Activated CD8-positive, alpha-beta memory T cell treated with anti-CD3 and anti-CD28 coated beads for 1 hour (primary cell): Measurements from ENCODE around the gene DNMT3B.
"Not testable (repeated sequence)": the region's sequence is repeated elsewhere in the genome, so short reads cannot be mapped to it uniquely, and the experiment has no call there.

Source experiments
- DNase-seq, 2 donors: peaks; one replicate each; pipeline ENCODE4 v3.0.0-alpha.2; 2020; ENCODE audit warnings: low read depth in 1 of 2; ENCODE audit errors: extremely low read depth in 1 of 2

Gene DNMT3B

DNA sequence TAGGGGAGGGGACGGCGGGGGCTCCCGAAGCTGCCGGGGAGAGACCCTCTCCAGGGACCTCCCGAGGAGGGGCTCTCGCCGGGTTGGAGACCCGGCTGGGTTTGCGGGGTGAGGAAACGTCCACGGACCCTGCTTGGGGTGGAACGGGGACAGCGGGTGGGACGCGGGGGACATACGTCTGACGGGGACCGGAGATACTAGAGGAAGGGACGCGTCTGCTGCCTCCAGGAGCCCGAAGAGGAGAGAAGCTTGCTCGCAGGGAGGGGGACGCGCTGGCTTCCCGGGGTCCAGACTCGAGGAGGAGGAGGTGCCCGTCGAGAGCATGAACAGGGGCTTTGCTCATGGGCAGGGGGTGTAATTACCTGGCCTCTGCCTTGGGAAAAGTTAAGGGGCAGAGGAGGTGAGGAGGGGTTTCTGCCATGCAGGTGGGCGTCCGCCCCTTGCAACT, 593 bp downstream of the DNMT3B start:
- no peak for DNase-seq

GRCh38 chr20:32763202-32764004, 1.2 kb downstream of the DNMT3B start:
- DNase-seq, result no peak

- no peak for DNase-seq
These were observed 2.1 kb downstream of the DNMT3B start for GRCh38 chr20:32764005-32764960.

DNA sequence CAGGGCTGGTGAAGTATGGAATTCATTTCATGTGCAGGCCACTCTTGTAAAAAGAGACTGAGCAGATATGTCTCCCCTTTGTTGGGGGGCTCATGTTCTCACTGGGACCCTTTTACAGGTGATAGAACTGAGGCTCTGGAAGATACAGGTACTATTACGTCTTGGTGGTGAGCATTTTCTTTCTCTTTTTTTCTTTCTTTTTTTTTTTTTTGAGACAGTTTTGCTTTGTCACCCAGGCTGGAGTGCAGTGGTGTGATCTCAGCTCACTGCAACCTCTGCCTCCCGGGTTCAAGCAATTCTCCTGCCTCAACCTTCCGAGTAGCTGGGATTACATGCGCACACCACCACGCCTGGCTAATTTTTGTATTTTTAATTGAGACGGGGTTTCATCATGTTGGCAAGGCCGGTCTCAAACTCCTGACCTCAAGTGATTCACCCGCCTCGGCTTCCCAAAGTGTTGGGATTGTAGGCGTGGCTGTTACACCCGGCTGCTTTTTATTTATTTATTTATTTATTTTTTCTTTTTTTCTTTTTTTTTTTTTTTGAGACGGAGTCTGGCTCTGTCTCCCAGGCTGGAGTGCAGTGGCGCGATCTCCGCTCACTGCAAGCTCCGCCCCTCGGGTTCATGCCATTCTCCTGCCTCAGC, 3.2 kb downstream of the DNMT3B start:
- DNase-seq, result not testable (repeated sequence)

DNA sequence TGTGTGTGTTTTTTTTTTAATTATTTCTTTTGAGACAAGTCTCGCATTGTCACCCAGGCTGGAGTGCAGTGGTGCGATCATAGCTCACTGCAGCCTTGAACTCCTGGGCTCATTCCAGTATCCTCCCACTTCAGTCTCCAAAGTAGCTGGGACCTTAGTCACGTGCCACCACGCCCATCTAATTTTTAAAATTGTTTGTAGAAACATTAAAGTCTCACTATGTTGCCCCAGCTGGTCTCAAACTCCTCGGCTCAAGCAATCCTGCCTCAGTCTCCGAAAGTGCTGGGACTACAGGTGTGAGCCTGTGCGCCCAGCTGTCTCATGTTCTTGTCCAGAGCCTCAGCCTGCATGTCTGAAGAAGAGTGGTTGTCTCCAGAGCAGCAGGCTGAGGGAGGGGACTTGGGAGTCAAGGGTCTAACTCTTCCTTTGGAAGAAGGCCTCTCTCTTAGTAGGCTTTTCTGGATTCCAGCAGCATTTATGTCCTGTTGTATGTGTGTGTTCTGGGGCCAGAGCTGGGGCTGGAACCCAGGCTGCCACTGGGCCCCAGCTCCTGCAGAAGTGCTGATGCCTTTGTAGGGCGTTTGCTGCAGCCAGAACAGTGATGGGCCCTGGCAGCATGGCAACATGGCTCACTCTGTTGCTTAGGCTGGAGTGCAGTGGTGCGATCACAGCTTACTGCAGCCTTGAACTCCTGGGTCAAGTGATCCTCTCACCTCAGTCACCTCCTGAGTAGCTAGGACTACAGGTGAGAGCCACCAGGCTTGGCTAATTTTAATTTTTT, 5.4 kb downstream of the DNMT3B start:
- no peak for DNase-seq

DNA sequence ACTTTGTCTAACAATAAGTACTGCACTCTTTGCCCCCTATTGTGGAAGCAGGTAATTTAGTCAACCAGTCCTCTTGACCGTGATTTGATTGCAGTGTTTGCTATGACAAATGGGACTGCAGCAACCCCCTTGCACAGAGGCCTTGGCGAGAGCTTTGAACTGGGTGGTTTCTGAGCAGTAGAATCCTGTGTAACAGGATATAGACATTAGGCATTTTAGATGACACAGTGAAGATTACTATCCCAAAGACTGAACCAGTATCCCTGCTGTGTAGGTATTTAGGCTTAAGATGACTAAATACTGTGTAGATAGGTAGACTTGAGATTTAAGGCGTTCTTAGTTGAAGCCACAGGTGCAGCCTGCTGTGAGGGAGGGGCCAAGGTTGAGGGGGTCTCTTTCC, 9.9 kb downstream of the DNMT3B start:
- DNase-seq, result no peak

DNA sequence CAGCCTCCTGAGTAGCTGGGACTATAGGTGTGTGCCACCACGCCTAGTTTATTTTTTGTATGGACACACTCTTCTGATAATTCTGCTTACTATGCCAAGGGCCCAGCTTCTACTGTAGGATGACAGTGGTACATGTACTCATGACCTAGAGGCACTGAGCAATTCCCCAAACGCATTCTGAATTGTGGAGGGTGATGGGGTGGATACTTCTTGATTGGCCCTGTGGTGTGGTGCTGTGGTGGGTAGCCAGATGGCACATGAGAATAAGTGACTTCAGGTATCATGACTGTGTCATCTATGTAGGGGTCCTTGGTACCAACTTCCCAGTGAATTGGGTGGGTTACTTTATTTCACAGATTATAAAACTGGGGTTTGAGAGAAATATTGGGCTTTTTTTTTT, 11.0 kb downstream of the DNMT3B start:
- no peak for DNase-seq

GRCh38 chr20:32773855-32774254, 11.7 kb downstream of the DNMT3B start:
- no peak for DNase-seq

GRCh38 chr20:32775336-32775991, 13.3 kb downstream of the DNMT3B start:
- DNase-seq, result no peak

DNA sequence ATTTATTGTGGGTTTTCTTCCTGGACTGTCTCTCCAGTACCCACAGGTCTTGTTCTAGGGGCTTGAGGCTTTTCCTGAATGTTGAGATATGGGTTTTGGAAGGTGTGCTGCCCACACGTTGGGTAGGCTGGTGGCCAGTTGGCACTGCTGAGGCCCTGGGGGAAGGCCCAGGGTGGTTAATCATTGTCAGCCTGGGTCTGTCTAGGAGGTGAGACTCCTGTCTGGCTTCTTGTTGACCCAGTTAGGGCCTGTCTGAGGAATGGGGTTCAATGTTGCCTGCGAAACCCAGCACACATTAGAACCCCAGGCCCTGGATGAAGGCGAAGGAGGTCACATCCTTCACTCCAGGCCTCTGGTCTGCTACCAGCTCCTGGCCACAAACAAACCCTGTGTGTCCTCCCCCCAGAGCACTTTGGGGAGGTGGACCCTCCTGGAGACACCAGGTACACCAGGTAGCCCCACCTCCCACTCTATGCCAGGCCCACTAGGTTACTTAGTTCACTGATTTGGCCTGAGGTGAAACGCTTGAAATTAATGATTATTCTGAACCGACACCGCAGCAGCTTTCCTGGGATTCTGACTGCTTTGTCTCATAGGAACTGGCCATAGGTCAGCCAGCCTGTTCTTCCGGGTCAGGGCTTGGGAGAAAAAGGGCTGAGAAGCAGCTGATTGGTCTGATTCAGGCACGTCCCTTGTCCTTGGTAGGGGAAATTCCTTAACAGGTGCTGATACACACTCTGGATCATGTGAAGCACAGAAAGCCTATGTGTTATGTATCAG, 15.2 kb downstream of the DNMT3B start:
- no peak for DNase-seq

DNA sequence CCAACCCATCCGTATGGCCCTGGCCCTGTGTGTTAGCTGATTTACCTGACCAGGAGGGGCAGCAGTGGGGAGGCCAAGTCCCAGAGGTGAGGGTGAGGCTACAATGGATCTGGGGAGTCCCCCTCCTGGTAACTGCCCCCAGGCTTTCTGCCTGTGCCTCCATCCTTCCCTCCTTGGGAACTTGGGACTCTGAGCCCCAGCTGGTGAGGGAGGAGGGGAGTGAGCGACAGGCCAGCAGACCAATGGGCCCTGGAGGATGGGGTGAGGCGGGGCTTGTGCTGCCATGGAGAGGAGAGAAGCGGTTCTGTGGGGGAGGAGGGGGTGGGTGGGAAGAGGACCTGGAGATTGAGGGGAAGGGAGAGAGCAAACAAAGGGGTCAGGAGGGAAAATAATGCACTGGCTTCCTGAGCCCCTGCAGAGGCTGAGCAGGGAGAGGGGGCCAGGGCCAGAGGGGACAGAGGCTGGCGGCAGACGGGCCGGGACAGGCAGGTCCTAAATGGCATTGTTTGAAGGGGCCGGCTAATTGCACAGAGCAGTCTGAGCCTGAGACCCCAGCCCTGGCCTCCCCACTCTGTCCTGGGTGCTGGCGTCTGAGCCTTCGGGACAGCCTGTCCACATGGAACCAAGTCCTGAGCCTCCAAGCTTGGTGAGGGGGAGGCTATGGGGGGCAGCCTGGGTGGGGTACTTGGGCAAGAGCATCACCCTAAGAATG, 17.5 kb downstream of the DNMT3B start:
- DNase-seq, result no peak

DNA sequence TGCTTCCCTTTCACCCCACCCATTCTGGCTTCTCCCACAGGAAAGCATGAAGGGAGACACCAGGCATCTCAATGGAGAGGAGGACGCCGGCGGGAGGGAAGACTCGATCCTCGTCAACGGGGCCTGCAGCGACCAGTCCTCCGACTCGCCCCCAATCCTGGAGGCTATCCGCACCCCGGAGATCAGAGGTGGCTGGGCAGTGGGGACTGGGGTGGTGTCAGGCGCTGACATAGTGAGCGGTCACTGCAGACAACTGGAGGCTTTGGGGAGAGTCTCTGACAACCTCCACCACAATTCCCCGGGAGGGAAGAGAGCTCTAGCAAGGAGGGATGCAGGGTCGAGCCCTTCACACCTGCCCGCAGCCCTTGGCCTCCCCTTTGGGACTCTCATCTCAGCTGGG, 18.1 kb downstream of the DNMT3B start:
- DNase-seq, result no peak

GRCh38 chr20:32780749-32781655, 18.8 kb downstream of the DNMT3B start:
- no peak for DNase-seq

DNA sequence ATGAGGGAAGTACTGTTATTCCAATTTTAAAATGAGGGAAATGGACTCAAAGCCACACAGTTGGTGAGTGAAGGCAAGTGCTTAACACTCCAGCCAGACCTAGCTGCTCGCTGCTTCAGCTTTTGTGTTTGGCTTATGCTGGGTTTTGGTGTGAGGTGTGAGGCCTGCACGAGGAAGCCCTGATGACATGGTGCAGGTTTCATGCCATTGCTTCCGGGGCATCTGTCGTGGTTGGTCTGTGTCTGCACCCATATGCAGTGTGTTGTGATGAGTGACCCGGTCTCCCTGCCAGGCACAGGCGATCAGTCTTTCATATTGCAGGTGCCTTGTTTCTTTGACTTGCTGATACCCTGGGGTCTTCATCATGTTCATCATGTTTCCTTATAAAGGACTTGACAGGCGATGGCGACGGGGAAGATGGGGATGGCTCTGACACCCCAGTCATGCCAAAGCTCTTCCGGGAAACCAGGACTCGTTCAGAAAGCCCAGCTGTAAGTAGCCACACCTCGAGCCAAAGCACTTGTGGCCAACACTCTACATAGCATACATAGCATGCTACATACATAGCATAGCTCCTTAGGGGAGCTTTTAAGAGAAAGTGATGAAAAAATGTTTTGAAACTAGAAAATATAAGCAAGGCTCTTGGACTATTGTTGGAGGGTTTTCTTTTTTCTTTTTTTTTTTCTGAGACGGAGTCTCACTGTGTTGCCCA, 22.3 kb downstream of the DNMT3B start:
- DNase-seq, result no peak

DNA sequence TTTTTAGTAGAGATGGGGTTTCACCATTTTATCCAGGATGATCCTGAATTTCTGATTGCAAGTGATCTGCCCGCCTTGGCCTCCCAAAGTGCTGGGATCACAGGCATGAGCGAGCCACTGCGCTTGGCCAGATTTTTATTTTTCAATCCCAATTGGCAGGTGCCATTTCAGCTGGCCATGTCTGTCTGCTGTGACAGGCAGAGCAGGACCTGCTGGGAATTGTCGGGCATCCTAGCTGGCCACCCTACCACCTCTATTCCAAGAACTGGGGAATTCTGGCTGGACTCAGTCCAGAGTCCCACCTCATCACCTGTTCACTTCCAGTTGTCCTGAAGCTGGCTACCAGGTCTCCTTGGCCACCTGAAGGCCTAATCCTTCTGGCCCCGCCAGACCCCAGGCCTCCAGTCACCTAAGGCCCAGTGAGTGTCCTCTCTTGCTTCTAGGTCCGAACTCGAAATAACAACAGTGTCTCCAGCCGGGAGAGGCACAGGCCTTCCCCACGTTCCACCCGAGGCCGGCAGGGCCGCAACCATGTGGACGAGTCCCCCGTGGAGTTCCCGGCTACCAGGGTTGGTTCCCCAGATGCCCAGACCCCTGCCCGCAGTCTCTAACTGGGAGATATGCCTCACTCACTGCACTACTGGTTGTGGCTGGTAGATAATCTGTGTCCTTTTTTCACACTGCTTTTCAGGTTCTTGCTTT, 24.0 kb downstream of the DNMT3B start:
- no peak for DNase-seq

GRCh38 chr20:32787168-32787567, 25.0 kb downstream of the DNMT3B start:
- DNase-seq, result no peak
